K562 (cell line): ENCODE measurements around the gene NPIPB2. TPM values are rescaled to one million over a fixed set of nuclear protein-coding genes. Genes with fewer than 3 reads are reported as not detected.

Experiments used
- ATAC-seq: fragments of 200-7000 bp; cut with Tn5 transposase; 3 replicates; pipeline ENCODE4 v1.9.1; 2020; ENCODE audit warnings: moderate library complexity
- BruUV-seq: library from RNA; stranded (reverse); fragments of 400-500 nt; replicated peaks from 2 replicates; lab custom pipeline; 2021; lab: Mats Ljungman, UMichigan
- CTCF ChIA-PET: fragments of 300-600 bp; formaldehyde crosslinking; extraction: SDS; loops from one replicate; lab custom pipeline; 2021; ENCODE audit warnings: low intra/inter-chr PET ratio; lab: Yijun Ruan, JAX
- POLR2A ChIA-PET: fragments of 300-600, 350-650 bp; sonication (Branson Sonifier 250); formaldehyde crosslinking; extraction: SDS; loops from one replicate; lab custom pipeline; 2021; ENCODE audit warnings: antibody characterized with exemption, inconsistent platforms; lab: Yijun Ruan, JAX
- DNase-seq, 4 experiments: peaks; one replicate each; pipeline versions ENCODE4 v3.0.0 to v3.0.0-alpha.2; 2011 to 2018; ENCODE audit warnings: low spot score in 3 of 4, mixed read lengths in 3 of 4; ENCODE audit errors: extremely low read depth in 1 of 4
- FAIRE-seq: peaks from 2 replicates; lab custom pipeline; 2011; peaks lifted over from hg19 to GRCh38; lab: Jason Lieb, UNC
- H2AFZ ChIP-seq: 2 replicates; pipeline ENCODE4 v1.6.0; 2011; ENCODE audit warnings: low read depth, low read length, control low read depth, inconsistent platforms
- H3K27ac ChIP-seq: fragments of 200-600 bp; 3 replicates; pipeline ENCODE4 v1.8.0; 2011; ENCODE audit warnings: low read depth, mild to moderate bottlenecking, control low read depth, inconsistent platforms, low read length, moderate library complexity, mixed read lengths; ENCODE audit errors: extremely low read depth
- H3K27me3 ChIP-seq, 2 experiments: fragments of 300-600 bp in 1 of 2; 2 replicates in 1 of 2; 3 replicates in 1 of 2; pipeline versions ENCODE4 v1.6.0 to v1.8.0; 2011; ENCODE audit warnings: inconsistent platforms in 2 of 2, low read length in 2 of 2, mild to moderate bottlenecking in 1 of 2, mixed read lengths in 1 of 2, moderate library complexity in 1 of 2; ENCODE audit not compliant: control insufficient read depth in 2 of 2, insufficient read depth in 2 of 2
- H3K36me3 ChIP-seq: fragments of 300-600 bp; 3 replicates; pipeline ENCODE4 v1.8.0; 2011; ENCODE audit warnings: mild to moderate bottlenecking, low read length, inconsistent platforms; ENCODE audit not compliant: control insufficient read depth, insufficient read depth
- H3K4me1 ChIP-seq, 2 experiments: fragments of 200-600 bp in 1 of 2; replicated peaks in 1 of 2; 2 replicates in 1 of 2; 3 replicates in 1 of 2; pipeline versions ENCODE4 v1.5.1 to v1.8.0; 2011; ENCODE audit warnings: inconsistent platforms in 2 of 2, low read length in 2 of 2, mild to moderate bottlenecking in 1 of 2, mixed read lengths in 1 of 2, moderate library complexity in 1 of 2; ENCODE audit not compliant: control insufficient read depth in 2 of 2, insufficient read depth in 2 of 2
- H3K4me2 ChIP-seq: 2 replicates; pipeline ENCODE4 v1.6.1; 2011; ENCODE audit warnings: low read length, control low read depth, inconsistent platforms, mixed read lengths; ENCODE audit not compliant: insufficient read depth
- H3K4me3 ChIP-seq: fragments of 200-600 bp; sonication (generic), shearing (Covaris generic); 2 replicates; pipeline ENCODE4 v1.5.1; 2016; ENCODE audit warnings: control low read depth, inconsistent platforms
- H3K79me2 ChIP-seq: fragments of 200-600 bp; 3 replicates; pipeline ENCODE4 v1.8.0; 2011; ENCODE audit warnings: low read length, inconsistent platforms; ENCODE audit not compliant: control insufficient read depth, insufficient read depth
- H3K9ac ChIP-seq, 2 experiments: 2 replicates each; pipeline versions ENCODE4 v1.6.0 to v1.6.1; 2011; ENCODE audit warnings: low read depth in 2 of 2, low read length in 2 of 2, control low read depth in 1 of 2, inconsistent platforms in 1 of 2, mild to moderate bottlenecking in 1 of 2, mixed read lengths in 1 of 2; ENCODE audit not compliant: insufficient read depth in 1 of 2
- H3K9me1 ChIP-seq: one replicate; pipeline ENCODE4 v1.6.0; 2011; ENCODE audit warnings: inconsistent platforms, mild to moderate bottlenecking, low read length, moderate library complexity; ENCODE audit not compliant: control insufficient read depth, insufficient read depth
- H3K9me3 ChIP-seq: replicated peaks from 2 replicates; pipeline ENCODE4 v1.5.1; 2011; ENCODE audit warnings: low read depth, low read length, inconsistent platforms; ENCODE audit not compliant: control insufficient read depth, insufficient read depth
- H4K20me1 ChIP-seq: replicated peaks from 2 replicates; pipeline ENCODE4 v1.6.1; 2011; ENCODE audit warnings: low read length, inconsistent platforms, mixed read lengths; ENCODE audit not compliant: control insufficient read depth, insufficient read depth
- EHMT2 ChIP-seq: fragments of 450-650 bp; IDR thresholded peaks from 2 replicates; pipeline ENCODE4 v1.6.1; 2018; ENCODE audit warnings: antibody characterized with exemption
- ZBTB49 ChIP-seq: sonication (generic); formaldehyde crosslinking; IDR thresholded peaks from 2 replicates; pipeline ENCODE4 v1.8.0; 2022; ENCODE audit warnings: missing genetic modification reagents, mild to moderate bottlenecking, borderline replicate concordance
- WGBS: fragments of 100-300 bp; shearing (Covaris generic); methylation state at CpG from one replicate; pipeline ENCODE4 v1.1.6; 2016; ENCODE audit warnings: low coverage, mixed read lengths; ENCODE audit not compliant: insufficient coverage; ENCODE audit errors: missing lambda C conversion rate; 5-methylcytosine and 5-hydroxymethylcytosine counted together
- in situ Hi-C: fragments of 300-500 bp; cut with MboI; formaldehyde crosslinking; loops from 4 replicates; pipeline ENCODE4 v1.15.0; 2018; ENCODE audit warnings: inconsistent platforms, mixed read lengths
- intact Hi-C: fragments of 100-400 bp; cut with micrococcal nuclease; formaldehyde crosslinking; loops from 2 replicates; pipeline ENCODE4 v1.14.2; 2022
- polyA plus RNA-seq, 8 experiments: library from polyadenylated mRNA; depleted of rRNA in 4 of 8; stranded (reverse) in 5 of 8; unstranded in 3 of 8; fragments of >200 nt; fragmentation: Nextera tagmentation in 2 of 8; fragmentation: Illumina TruSeq in 1 of 8; extraction: Ambion mirVana in 2 of 8; extraction: Trizol in 1 of 8; gene quantifications; 2 replicates each; pipeline versions ENCODE4 v1.2.1 to v1.2.3, GENCODE V29; 2011 to 2014; ENCODE audit warnings: inconsistent platforms in 1 of 8, missing spikeins in 1 of 8
- total RNA-seq, 7 experiments: library from RNA; depleted of rRNA in 6 of 7; stranded (reverse); fragments of >200 nt in 6 of 7; fragmentation: Illumina TruSeq in 2 of 7; extraction: Trizol in 2 of 7; gene quantifications; 2 replicates each; pipeline versions ENCODE4 v1.2.1 to v1.2.3, GENCODE V29; 2011 to 2021; ENCODE audit warnings: low replicate concordance in 1 of 7

The NPIPB2 gene
- total and polyA plus RNA-seq, 9 of the 15 experiments (the other 6 are each of a cell fraction or from before 2014, with no cell fraction given), result 0.21 to 2.9 (median 1.6) TPM; not detected in 1

- Histone ChIP-seq H3K9me1 (no peaks in the 10 kb centered on the region), H3K27me3 (no peaks in the 10 kb centered on the region), H3K9ac (no peak overlapping the region), H3K36me3 (peaks cover 82% of the 10 kb centered on the region), H2AFZ (no peak overlapping the region), H3K4me3 (no peak overlapping the region), H3K4me2 (no peak overlapping the region), H3K9me3 (no peaks in the 10 kb centered on the region), H4K20me1 (peaks cover 48% of the 10 kb centered on the region), H3K27ac (peak overlapping the region; percentile 12; the same call in 1 of the 3 replicates), H3K79me2 (peaks cover 97% of the 10 kb centered on the region), H3K4me1 (peaks cover 7 to 19% of the 10 kb centered on the region in 2 experiments; a peak in 4 of 5 replicates)
- intact Hi-C loops, result no loop called here
- ATAC-seq (no peak), FAIRE-seq (no peak), DNase-seq (no peak)
- WGBS, result 81% methylated on average over 18 of the region's 18 CpGs
- POLR2A ChIA-PET, result interaction anchor here (0.6 kb wide), 2 partner anchors 68 to 199 kb away, joined by 3 read pairs; no protein-coding TSS in a partner anchor
- in situ Hi-C loops, result no loop called here
- TF ChIP-seq ZBTB49 (CRISPR knock-in tag) (no peak), EHMT2 (no peak)
- no TSS peak for BruUV-seq
- CTCF ChIA-PET, result no interaction called here
Observed at GRCh38 chr16:11909653-11910545, 31.9 kb downstream of the NPIPB2 start.
